AG09309 (cell line): ENCODE data around the gene HOMEZ.

Source experiments
- DNase-seq: peaks from one replicate; pipeline ENCODE4 v3.0.0-alpha.2; 2010; ENCODE audit warnings: low read depth
- H3K4me3 ChIP-seq: 2 replicates; pipeline ENCODE4 v1.5.1; 2011; ENCODE audit warnings: mild to moderate bottlenecking, low read depth, low read length, moderate library complexity; ENCODE audit not compliant: control insufficient read depth
- CTCF ChIP-seq: IDR thresholded peaks from 2 replicates; pipeline ENCODE4 v1.5.1; 2011; ENCODE audit warnings: mild to moderate bottlenecking, low read depth, low read length, inconsistent platforms; ENCODE audit not compliant: insufficient read depth, control insufficient read depth; ENCODE audit errors: missing control alignments

HOMEZ gene

GRCh38 chr14:23324455-23324846, 38.5 kb upstream of the HOMEZ start:
- TF ChIP-seq CTCF, result no peak
- no peak for DNase-seq
- no peak overlapping the region for H3K4me3 ChIP-seq

GRCh38 chr14:23323838-23324454, 38.0 kb upstream of the HOMEZ start:
- TF ChIP-seq CTCF, result no peak
- H3K4me3 ChIP-seq, result no peak overlapping the region
- no peak for DNase-seq

GRCh38 chr14:23322568-23323517, 36.9 kb upstream of the HOMEZ start:
- peak overlapping the region; percentile 72 for H3K4me3 ChIP-seq
- no peak for TF ChIP-seq CTCF
- no peak for DNase-seq

- DNase-seq, result no peak
- TF ChIP-seq CTCF, result no peak
- peak overlapping the region; percentile 72 for H3K4me3 ChIP-seq
Observed at GRCh38 chr14:23321572-23322547, 35.9 kb upstream of the HOMEZ start.

- TF ChIP-seq CTCF, result no peak
- peak; percentile 100 for DNase-seq
- peak within 1 kb of the TSS; percentile 72 for H3K4me3 ChIP-seq
Observed at GRCh38 chr14:23320584-23321571, 34.9 kb upstream of the HOMEZ start, which contains the start of gene PABPN1. Gene PABPN1 (plus strand): TSS chr14:23321457. CDS start chr14:23321470, 13 bp downstream.
